H9 (cell line): ENCODE results near the gene CHST8. TPM values are rescaled to one million over a fixed set of nuclear protein-coding genes. Genes with fewer than 3 reads are reported as not detected.

Experiments
- DNase-seq: peaks from one replicate; pipeline ENCODE4 v3.0.0-alpha.2; 2017
- H2AFZ ChIP-seq: one replicate; pipeline ENCODE4 v1.6.1; 2013; ENCODE audit warnings: mild to moderate bottlenecking, low read length, control low read depth, moderate library complexity
- H2AK5ac ChIP-seq: 2 replicates; pipeline ENCODE4 v1.6.1; 2013; ENCODE audit warnings: low read length, control low read depth, mixed read lengths; ENCODE audit not compliant: insufficient read length
- H2BK120ac ChIP-seq: one replicate; pipeline ENCODE4 v1.6.1; 2013; ENCODE audit warnings: low read depth, mild to moderate bottlenecking, low read length, control low read depth, inconsistent platforms; ENCODE audit not compliant: poor library complexity, severe bottlenecking
- H2BK12ac ChIP-seq: 2 replicates; pipeline ENCODE4 v1.6.1; 2013; ENCODE audit warnings: low read length, control low read depth, mixed read lengths, low read depth; ENCODE audit not compliant: insufficient read length
- H2BK15ac ChIP-seq: 2 replicates; pipeline ENCODE4 v1.6.1; 2013; ENCODE audit warnings: low read depth, low read length, control low read depth
- H2BK20ac ChIP-seq: one replicate; pipeline ENCODE4 v1.6.1; 2013; ENCODE audit warnings: low read depth, mild to moderate bottlenecking, low read length, control low read depth, inconsistent platforms; ENCODE audit not compliant: poor library complexity, severe bottlenecking
- H2BK5ac ChIP-seq: 2 replicates; pipeline ENCODE4 v1.6.1; 2013; ENCODE audit warnings: low read length, control low read depth, mixed read lengths; ENCODE audit not compliant: insufficient read length
- H3K14ac ChIP-seq: 2 replicates; pipeline ENCODE4 v1.6.1; 2013; ENCODE audit warnings: low read length, control low read depth; ENCODE audit not compliant: insufficient read depth
- H3K18ac ChIP-seq: 2 replicates; pipeline ENCODE4 v1.6.1; 2013; ENCODE audit warnings: low read depth, mild to moderate bottlenecking, mixed read lengths, low read length, control low read depth; ENCODE audit not compliant: insufficient read length
- H3K23ac ChIP-seq: 2 replicates; pipeline ENCODE4 v1.6.1; 2013; ENCODE audit warnings: low read length, control low read depth, mixed read lengths, low read depth; ENCODE audit not compliant: insufficient read length
- H3K23me2 ChIP-seq: 2 replicates; pipeline ENCODE4 v1.6.1; 2013; ENCODE audit warnings: low read depth, mild to moderate bottlenecking, mixed read lengths, low read length, control low read depth; ENCODE audit not compliant: insufficient read length, poor library complexity, severe bottlenecking
- H3K27ac ChIP-seq: 2 replicates; pipeline ENCODE4 v1.5.1; 2013; ENCODE audit warnings: low read length, control low read depth, mixed read lengths, low read depth; ENCODE audit not compliant: insufficient read length
- H3K27me3 ChIP-seq: 2 replicates; pipeline ENCODE4 v1.6.1; 2013; ENCODE audit warnings: low read length, control low read depth, inconsistent platforms; ENCODE audit not compliant: insufficient read depth
- H3K4ac ChIP-seq: 2 replicates; pipeline ENCODE4 v1.6.1; 2013; ENCODE audit warnings: low read depth, mild to moderate bottlenecking, control low read depth, inconsistent platforms, low read length, moderate library complexity
- H3K4me1 ChIP-seq: 2 replicates; pipeline ENCODE4 v1.6.1; 2013; ENCODE audit warnings: low read length, control low read depth, inconsistent platforms; ENCODE audit not compliant: insufficient read depth
- H3K4me2 ChIP-seq: 2 replicates; pipeline ENCODE4 v1.6.1; 2013; ENCODE audit warnings: low read length, control low read depth, mixed read lengths; ENCODE audit not compliant: insufficient read length, insufficient read depth
- H3K56ac ChIP-seq: 2 replicates; pipeline ENCODE4 v1.6.1; 2013; ENCODE audit warnings: low read depth, mild to moderate bottlenecking, mixed read lengths, low read length, control low read depth; ENCODE audit not compliant: insufficient read length
- H3K79me1 ChIP-seq: 2 replicates; pipeline ENCODE4 v1.6.1; 2013; ENCODE audit warnings: low read depth, mild to moderate bottlenecking, moderate library complexity, low read length, control low read depth, inconsistent platforms; ENCODE audit not compliant: insufficient read depth, poor library complexity, severe bottlenecking
- H3K79me2 ChIP-seq: 2 replicates; pipeline ENCODE4 v1.6.1; 2013; ENCODE audit warnings: low read length, control low read depth, inconsistent platforms; ENCODE audit not compliant: insufficient read depth
- H3K9ac ChIP-seq: 2 replicates; pipeline ENCODE4 v1.6.1; 2013; ENCODE audit warnings: low read length, control low read depth, mixed read lengths; ENCODE audit not compliant: insufficient read length; ENCODE audit errors: extremely low read depth
- H3K9me3 ChIP-seq: one replicate; pipeline ENCODE4 v1.6.1; 2013; ENCODE audit warnings: low read depth, low read length, inconsistent platforms; ENCODE audit not compliant: control insufficient read depth
- H3T11ph ChIP-seq: one replicate; pipeline ENCODE4 v1.6.1; 2013; ENCODE audit warnings: mild to moderate bottlenecking, low read length, control low read depth, inconsistent platforms
- H4K20me1 ChIP-seq: one replicate; pipeline ENCODE4 v1.6.1; 2013; ENCODE audit not compliant: control insufficient read depth, insufficient read length, insufficient read depth
- H4K5ac ChIP-seq: 2 replicates; pipeline ENCODE4 v1.6.1; 2013; ENCODE audit warnings: low read depth, mild to moderate bottlenecking, mixed read lengths, low read length, control low read depth; ENCODE audit not compliant: insufficient read length
- H4K8ac ChIP-seq: replicated peaks from 2 replicates; pipeline ENCODE4 v1.6.1; 2013; ENCODE audit warnings: low read length, control low read depth, mixed read lengths, low read depth; ENCODE audit not compliant: insufficient read length
- H4K91ac ChIP-seq: 2 replicates; pipeline ENCODE4 v1.6.1; 2013; ENCODE audit warnings: low read depth, mild to moderate bottlenecking, moderate library complexity, mixed read lengths, low read length, control low read depth; ENCODE audit not compliant: insufficient read length
- H3K27ac Mint-ChIP-seq, 3 experiments: 2 replicates in 2 of 3; 3 replicates in 1 of 3; pipeline ENCODE4 v1.8.0; 2020 to 2021; ENCODE audit warnings: mixed read lengths in 3 of 3, mild to moderate bottlenecking in 1 of 3, moderate library complexity in 1 of 3
- H3K27me3 Mint-ChIP-seq: 2 replicates; pipeline ENCODE4 v1.8.0; 2021; ENCODE audit warnings: low read depth, mild to moderate bottlenecking, moderate library complexity, mixed read lengths
- H3K36me3 Mint-ChIP-seq, 3 experiments: 2 replicates in 2 of 3; 3 replicates in 1 of 3; pipeline ENCODE4 v1.8.0; 2020 to 2021; ENCODE audit warnings: low read depth in 3 of 3, mixed read lengths in 3 of 3; ENCODE audit not compliant: insufficient read depth in 1 of 3
- H3K4me1 Mint-ChIP-seq, 2 experiments: 2 replicates each; pipeline ENCODE4 v1.8.0; 2020; ENCODE audit warnings: mixed read lengths in 2 of 2
- H3K4me3 Mint-ChIP-seq, 2 experiments: 2 replicates in 1 of 2; 3 replicates in 1 of 2; pipeline ENCODE4 v1.8.0; 2020 to 2021; ENCODE audit warnings: mild to moderate bottlenecking in 2 of 2, mixed read lengths in 2 of 2, moderate library complexity in 1 of 2
- H3K9me3 Mint-ChIP-seq, 2 experiments: 2 replicates in 1 of 2; 3 replicates in 1 of 2; pipeline ENCODE4 v1.8.0; 2020; ENCODE audit warnings: mild to moderate bottlenecking in 2 of 2, mixed read lengths in 2 of 2, moderate library complexity in 1 of 2
- WGBS: extraction: QIAGEN DNeasy Blood & Tissue Kit; methylation state at CpG from one replicate; pipeline ENCODE4 v1.1.7; 2013; ENCODE audit warnings: missing lambda C conversion rate, low lambda C conversion rate, mixed read lengths; ENCODE audit not compliant: insufficient read length; ENCODE audit errors: extremely low coverage; 5-methylcytosine and 5-hydroxymethylcytosine counted together
- total RNA-seq: library from RNA; stranded (reverse); gene quantifications from 2 replicates; pipeline ENCODE4 v1.2.1, GENCODE V29; 2021
- TF ChIP-seq, protein P1 (sequence below): fragments of 200-600 bp; sonication (generic); conservative IDR thresholded peaks from 3 replicates; pipeline ENCODE4 v1.8.0; 2021; ENCODE audit warnings: antibody characterized with exemption, mild to moderate bottlenecking

The CHST8 gene
- total RNA-seq, 1 experiment from 2014 or later = 5.1 TPM

GRCh38 chr19:33681081-33681680 is 59.4 kb downstream of the CHST8 start:
- Histone ChIP-seq H2BK20ac (no peak overlapping the region), H4K91ac (no peak overlapping the region), H3K14ac (no peak overlapping the region), H3K23me2 (no peaks in the 10 kb centered on the region), H3K18ac (no peak overlapping the region), H3K4me1 (no peaks in the 10 kb centered on the region), H3K27me3 (no peaks in the 10 kb centered on the region), H3K79me1 (no peaks in the 10 kb centered on the region), H2BK5ac (no peak overlapping the region), H2BK15ac (no peak overlapping the region), H3K4me2 (no peak overlapping the region), H3K79me2 (no peaks in the 10 kb centered on the region), H2AFZ (no peak overlapping the region), H3T11ph (no peak overlapping the region), H4K5ac (no peak overlapping the region), H2BK12ac (no peak overlapping the region), H3K9ac (no peak overlapping the region), H3K9me3 (no peaks in the 10 kb centered on the region), H4K20me1 (no peaks in the 10 kb centered on the region), H3K56ac (no peak overlapping the region), H3K27ac (no peak overlapping the region), H3K4ac (no peak overlapping the region), H2BK120ac (no peak overlapping the region), H4K8ac (no peak overlapping the region), H3K23ac (no peak overlapping the region), H2AK5ac (no peak overlapping the region)
- no peaks in the 10 kb centered on the region for H3K36me3 Mint-ChIP-seq
- H3K4me3 Mint-ChIP-seq = no peak overlapping the region
- TF ChIP-seq, protein P1, sequence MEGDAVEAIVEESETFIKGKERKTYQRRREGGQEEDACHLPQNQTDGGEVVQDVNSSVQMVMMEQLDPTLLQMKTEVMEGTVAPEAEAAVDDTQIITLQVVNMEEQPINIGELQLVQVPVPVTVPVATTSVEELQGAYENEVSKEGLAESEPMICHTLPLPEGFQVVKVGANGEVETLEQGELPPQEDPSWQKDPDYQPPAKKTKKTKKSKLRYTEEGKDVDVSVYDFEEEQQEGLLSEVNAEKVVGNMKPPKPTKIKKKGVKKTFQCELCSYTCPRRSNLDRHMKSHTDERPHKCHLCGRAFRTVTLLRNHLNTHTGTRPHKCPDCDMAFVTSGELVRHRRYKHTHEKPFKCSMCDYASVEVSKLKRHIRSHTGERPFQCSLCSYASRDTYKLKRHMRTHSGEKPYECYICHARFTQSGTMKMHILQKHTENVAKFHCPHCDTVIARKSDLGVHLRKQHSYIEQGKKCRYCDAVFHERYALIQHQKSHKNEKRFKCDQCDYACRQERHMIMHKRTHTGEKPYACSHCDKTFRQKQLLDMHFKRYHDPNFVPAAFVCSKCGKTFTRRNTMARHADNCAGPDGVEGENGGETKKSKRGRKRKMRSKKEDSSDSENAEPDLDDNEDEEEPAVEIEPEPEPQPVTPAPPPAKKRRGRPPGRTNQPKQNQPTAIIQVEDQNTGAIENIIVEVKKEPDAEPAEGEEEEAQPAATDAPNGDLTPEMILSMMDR = no peak
- H3K27me3 Mint-ChIP-seq = peaks cover 35% of the 10 kb centered on the region
- peaks cover 3 to 8% of the 10 kb centered on the region in 2 experiments for H3K4me1 Mint-ChIP-seq
- H3K27ac Mint-ChIP-seq = no peak overlapping the region
- DNase-seq = no peak
- no peaks in the 10 kb centered on the region for H3K9me3 Mint-ChIP-seq
- no CpG with 5 or more reads among the region's 3 CpGs for WGBS
